ENCODE data around the gene OPHN1.

DNA sequence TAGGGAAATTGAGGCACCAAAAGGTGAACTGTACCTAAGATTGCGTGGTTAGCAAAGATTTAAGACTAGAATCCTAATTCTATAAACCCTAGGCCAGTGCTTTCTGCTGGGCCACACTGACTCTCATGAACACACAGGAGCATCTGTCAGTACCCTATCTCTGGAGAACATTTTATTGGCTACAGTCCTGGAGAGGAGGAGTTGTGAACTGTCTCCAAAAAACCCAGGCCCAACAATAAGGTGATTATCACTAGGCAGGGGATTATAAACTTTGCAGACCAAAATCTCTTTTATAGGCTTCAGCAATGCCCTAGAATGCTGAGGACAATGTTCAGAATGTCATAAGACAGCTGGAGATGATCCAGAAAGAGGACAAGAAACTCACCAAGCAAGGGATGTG is 24.1 kb downstream of the OPHN1 start:
- TF ChIP-seq GATA2 (IDR thresholded peaks at IDR 0.05; ENCODE audit: low read depth, low read length) = no peak
- TF ChIP-seq GATA3 (IDR thresholded peaks at IDR 0.05; ENCODE audit: low read depth, low read length) = no peak

Measured in SH-SY5Y (cell line).